ENCODE data around the gene HSP90B1. TPM values are rescaled to one million over a fixed set of nuclear protein-coding genes. Genes with fewer than 3 reads are reported as not detected.

HSP90B1 gene
- total and polyA plus RNA-seq, 2 of the 13 experiments (the other 11 are each of a cell fraction or from before 2014, with no cell fraction given): 800 to 954 TPM

DNA sequence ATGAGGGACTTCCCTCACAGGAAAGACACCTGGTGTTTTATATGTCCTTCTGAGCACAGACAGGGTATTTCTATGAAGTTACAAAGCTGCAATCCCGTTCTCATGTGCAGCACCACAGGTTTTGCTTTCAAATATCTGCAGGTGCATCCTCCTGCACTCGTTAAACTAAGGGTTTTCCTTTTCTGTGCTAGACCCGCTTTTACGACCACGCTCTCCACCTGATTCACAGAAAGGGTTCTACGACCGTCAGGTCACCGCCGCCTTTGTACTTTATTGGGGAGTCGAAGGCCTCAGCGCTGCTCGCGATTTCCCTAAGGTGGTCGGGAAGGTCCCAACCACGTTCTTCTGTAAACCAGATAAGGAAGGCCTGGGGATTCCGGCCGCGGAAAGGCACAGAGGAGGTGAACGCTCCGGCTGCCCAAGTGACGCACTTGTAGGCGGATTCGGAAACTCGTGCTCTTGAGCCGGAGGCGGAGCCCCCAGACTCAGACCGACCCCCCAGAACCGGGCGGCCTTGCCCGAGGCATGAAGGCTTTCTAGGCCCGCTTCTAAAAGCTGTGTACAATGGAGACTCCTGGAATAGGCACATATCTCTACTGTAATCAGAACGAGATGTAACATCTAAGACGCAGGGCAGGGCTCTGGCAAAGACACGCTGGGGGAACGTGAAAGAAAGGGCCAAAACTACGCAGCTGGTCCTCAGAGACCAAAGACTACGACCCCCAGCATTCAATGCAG is 995 bp upstream of the HSP90B1 start (continued):
- TF ChIP-seq, protein P1, sequence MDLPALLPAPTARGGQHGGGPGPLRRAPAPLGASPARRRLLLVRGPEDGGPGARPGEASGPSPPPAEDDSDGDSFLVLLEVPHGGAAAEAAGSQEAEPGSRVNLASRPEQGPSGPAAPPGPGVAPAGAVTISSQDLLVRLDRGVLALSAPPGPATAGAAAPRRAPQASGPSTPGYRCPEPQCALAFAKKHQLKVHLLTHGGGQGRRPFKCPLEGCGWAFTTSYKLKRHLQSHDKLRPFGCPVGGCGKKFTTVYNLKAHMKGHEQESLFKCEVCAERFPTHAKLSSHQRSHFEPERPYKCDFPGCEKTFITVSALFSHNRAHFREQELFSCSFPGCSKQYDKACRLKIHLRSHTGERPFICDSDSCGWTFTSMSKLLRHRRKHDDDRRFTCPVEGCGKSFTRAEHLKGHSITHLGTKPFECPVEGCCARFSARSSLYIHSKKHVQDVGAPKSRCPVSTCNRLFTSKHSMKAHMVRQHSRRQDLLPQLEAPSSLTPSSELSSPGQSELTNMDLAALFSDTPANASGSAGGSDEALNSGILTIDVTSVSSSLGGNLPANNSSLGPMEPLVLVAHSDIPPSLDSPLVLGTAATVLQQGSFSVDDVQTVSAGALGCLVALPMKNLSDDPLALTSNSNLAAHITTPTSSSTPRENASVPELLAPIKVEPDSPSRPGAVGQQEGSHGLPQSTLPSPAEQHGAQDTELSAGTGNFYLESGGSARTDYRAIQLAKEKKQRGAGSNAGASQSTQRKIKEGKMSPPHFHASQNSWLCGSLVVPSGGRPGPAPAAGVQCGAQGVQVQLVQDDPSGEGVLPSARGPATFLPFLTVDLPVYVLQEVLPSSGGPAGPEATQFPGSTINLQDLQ (CRISPR knock-in tag; IDR thresholded peaks at IDR 0.05): no peak
- 0 out of 2 replicates have a peak, but pooled peaks have one; percentile 27 for TF ChIP-seq STAT5B (CRISPR knock-in tag; IDR thresholded peaks at IDR 0.05)
- no peak for TF ChIP-seq MAF1 (CRISPR knock-in tag; IDR thresholded peaks at IDR 0.05; ENCODE audit: borderline replicate concordance)
- TF ChIP-seq U2AF1 (optimal IDR thresholded peaks at IDR 0.05; ENCODE audit: low read depth, low read length): peak; percentile 85
- peak; percentile 67 for TF ChIP-seq DR1 (CRISPR knock-in tag; IDR thresholded peaks at IDR 0.05)
- TF ChIP-seq ZNF510 (CRISPR knock-in tag; IDR thresholded peaks at IDR 0.05; ENCODE audit: low read depth): peak; percentile 81
- TF ChIP-seq, protein P2, sequence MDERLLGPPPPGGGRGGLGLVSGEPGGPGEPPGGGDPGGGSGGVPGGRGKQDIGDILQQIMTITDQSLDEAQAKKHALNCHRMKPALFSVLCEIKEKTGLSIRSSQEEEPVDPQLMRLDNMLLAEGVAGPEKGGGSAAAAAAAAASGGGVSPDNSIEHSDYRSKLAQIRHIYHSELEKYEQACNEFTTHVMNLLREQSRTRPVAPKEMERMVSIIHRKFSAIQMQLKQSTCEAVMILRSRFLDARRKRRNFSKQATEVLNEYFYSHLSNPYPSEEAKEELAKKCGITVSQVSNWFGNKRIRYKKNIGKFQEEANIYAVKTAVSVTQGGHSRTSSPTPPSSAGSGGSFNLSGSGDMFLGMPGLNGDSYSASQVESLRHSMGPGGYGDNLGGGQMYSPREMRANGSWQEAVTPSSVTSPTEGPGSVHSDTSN (CRISPR knock-in tag; IDR thresholded peaks at IDR 0.05): no peak
- TF ChIP-seq MED8 (CRISPR knock-in tag; IDR thresholded peaks at IDR 0.05; ENCODE audit: insufficient replicate concordance): no peak
- no peak for TF ChIP-seq HHEX (CRISPR knock-in tag; IDR thresholded peaks at IDR 0.05)
- 0 out of 2 replicates have a peak, but pooled peaks have one; percentile 30 for TF ChIP-seq RNF2 (conservative IDR thresholded peaks at IDR 0.05; ENCODE audit: low read depth)
- TF ChIP-seq, protein P3, sequence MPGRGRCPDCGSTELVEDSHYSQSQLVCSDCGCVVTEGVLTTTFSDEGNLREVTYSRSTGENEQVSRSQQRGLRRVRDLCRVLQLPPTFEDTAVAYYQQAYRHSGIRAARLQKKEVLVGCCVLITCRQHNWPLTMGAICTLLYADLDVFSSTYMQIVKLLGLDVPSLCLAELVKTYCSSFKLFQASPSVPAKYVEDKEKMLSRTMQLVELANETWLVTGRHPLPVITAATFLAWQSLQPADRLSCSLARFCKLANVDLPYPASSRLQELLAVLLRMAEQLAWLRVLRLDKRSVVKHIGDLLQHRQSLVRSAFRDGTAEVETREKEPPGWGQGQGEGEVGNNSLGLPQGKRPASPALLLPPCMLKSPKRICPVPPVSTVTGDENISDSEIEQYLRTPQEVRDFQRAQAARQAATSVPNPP (CRISPR knock-in tag; IDR thresholded peaks at IDR 0.05): no peak
- TF ChIP-seq ARNTL (CRISPR knock-in tag; IDR thresholded peaks at IDR 0.05): peak; percentile 75; the same call in 1 of the 2 replicates
- TF ChIP-seq, protein P4, sequence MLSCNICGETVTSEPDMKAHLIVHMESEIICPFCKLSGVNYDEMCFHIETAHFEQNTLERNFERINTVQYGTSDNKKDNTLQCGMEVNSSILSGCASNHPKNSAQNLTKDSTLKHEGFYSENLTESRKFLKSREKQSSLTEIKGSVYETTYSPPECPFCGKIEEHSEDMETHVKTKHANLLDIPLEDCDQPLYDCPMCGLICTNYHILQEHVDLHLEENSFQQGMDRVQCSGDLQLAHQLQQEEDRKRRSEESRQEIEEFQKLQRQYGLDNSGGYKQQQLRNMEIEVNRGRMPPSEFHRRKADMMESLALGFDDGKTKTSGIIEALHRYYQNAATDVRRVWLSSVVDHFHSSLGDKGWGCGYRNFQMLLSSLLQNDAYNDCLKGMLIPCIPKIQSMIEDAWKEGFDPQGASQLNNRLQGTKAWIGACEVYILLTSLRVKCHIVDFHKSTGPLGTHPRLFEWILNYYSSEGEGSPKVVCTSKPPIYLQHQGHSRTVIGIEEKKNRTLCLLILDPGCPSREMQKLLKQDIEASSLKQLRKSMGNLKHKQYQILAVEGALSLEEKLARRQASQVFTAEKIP (CRISPR knock-in tag; IDR thresholded peaks at IDR 0.05; ENCODE audit: borderline replicate concordance): no peak
- TF ChIP-seq, protein P5, sequence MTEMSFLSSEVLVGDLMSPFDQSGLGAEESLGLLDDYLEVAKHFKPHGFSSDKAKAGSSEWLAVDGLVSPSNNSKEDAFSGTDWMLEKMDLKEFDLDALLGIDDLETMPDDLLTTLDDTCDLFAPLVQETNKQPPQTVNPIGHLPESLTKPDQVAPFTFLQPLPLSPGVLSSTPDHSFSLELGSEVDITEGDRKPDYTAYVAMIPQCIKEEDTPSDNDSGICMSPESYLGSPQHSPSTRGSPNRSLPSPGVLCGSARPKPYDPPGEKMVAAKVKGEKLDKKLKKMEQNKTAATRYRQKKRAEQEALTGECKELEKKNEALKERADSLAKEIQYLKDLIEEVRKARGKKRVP (CRISPR knock-in tag; IDR thresholded peaks at IDR 0.05): no peak
- TF ChIP-seq KDM1A (CRISPR knock-in tag; IDR thresholded peaks at IDR 0.05): no peak
- TF ChIP-seq ZNF816 (CRISPR knock-in tag; IDR thresholded peaks at IDR 0.05; ENCODE audit: borderline replicate concordance): peak; percentile 69; the same call in 1 of the 2 replicates
- no peak for TF ChIP-seq ADNP (CRISPR knock-in tag; IDR thresholded peaks at IDR 0.05)
- TF ChIP-seq ZNF552 (CRISPR knock-in tag; IDR thresholded peaks at IDR 0.05; ENCODE audit: borderline replicate concordance): no peak
- TF ChIP-seq, protein P6, sequence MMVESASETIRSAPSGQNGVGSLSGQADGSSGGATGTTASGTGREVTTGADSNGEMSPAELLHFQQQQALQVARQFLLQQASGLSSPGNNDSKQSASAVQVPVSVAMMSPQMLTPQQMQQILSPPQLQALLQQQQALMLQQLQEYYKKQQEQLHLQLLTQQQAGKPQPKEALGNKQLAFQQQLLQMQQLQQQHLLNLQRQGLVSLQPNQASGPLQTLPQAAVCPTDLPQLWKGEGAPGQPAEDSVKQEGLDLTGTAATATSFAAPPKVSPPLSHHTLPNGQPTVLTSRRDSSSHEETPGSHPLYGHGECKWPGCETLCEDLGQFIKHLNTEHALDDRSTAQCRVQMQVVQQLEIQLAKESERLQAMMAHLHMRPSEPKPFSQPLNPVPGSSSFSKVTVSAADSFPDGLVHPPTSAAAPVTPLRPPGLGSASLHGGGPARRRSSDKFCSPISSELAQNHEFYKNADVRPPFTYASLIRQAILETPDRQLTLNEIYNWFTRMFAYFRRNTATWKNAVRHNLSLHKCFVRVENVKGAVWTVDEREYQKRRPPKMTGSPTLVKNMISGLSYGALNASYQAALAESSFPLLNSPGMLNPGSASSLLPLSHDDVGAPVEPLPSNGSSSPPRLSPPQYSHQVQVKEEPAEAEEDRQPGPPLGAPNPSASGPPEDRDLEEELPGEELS (CRISPR knock-in tag; IDR thresholded peaks at IDR 0.05): no peak; the same call in 1 of the 2 replicates
- no peak for TF ChIP-seq ATRX (CRISPR knock-in tag; IDR thresholded peaks at IDR 0.05; ENCODE audit: borderline replicate concordance)
